ENCODE results near the gene ADAT2. TPM values are rescaled to one million over a fixed set of nuclear protein-coding genes. Genes with fewer than 3 reads are reported as not detected.
A peak's percentile ranks its signal among the peaks of the same experiment; 100 is the strongest.

ADAT2 gene
- total RNA-seq, 1 experiment from 2014 or later = 5.3 TPM

DNA sequence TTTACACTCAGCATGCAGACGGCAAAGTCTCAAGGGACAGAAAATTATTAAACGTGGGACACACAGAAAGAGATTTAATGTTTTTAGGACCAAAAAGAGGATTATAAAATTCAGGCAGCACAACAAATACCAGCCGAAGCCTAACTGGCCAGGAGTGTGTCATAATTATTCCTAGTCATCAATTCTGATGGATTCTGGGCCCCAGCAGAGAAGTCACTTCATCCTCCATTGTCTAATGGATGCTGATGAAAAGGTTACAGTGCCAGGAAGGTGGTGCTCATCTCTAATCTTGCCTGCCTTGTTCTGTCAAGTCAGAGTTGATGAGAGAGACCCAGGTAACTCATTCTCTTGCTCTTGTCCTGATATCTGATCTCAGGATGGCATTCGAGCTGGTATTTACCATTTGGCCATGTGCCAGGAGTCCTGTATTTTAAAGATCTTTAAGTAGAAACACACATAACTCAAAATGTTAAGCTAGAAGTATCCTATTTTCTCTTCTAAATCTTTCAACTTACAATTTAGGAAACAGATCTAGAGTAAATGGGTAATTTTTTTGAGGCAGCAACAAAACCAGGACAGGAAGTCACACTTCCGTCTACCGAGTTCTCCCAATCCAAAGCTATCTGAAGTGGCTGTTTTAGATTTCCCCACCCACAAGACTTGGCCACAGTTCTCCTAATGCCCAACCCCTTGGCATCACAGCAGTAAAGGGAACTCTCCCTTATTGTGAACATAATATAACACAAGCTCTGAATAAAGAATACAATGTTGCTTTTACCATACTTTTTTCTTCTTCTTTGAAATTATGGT, 50.0 kb downstream of the ADAT2 start:
- in situ Hi-C loops (cut with HindIII; ENCODE audit: low sequenced_read_pairs) = no loop called here

DNA sequence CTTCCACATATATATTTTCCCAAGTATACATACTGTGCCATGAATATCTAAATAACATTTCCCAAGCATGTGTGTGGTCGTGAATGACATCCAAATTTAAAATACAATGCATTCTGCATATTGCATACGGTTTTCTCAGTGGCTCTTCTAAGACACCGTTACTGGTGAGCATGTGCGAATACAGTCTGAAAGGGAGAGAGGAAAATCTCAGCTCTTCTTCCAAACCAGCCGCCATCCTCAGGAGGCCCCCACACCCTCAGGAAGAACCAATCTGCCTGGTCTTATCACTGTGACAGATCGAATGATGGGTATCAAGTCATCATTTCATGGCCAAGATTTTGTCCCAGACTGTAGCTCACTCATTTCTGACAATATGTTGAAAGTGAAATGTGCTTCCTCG, 50.7 kb downstream of the ADAT2 start:
- no peak for DNase-seq (ENCODE audit: low spot score)
- in situ Hi-C loops (cut with HindIII; ENCODE audit: low sequenced_read_pairs) = no loop called here

More for the DNA sequence above, 50.0 kb downstream of the ADAT2 start:
- peak; percentile 1 for DNase-seq (ENCODE audit: low spot score)

DNA sequence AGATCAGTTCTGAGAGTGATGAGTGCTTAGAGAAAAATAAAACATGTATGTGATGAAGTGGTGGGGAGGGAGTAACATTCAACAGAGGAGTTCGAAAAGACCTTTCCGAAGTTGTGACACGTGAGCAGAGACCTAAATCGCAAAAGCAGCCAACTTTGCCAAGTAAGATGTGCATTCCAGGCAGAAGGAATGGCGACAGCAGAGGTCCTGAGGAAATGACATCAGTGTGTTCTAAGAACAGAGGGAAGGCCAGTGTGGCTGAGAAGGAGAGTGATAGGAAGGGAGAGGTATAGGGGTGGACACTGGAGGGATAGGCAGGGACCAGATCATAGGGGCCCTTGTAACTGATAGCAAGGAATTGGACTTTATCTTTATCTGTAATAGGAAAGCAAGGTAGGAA, 51.3 kb downstream of the ADAT2 start:
- in situ Hi-C loops (cut with HindIII; ENCODE audit: low sequenced_read_pairs) = no loop called here
- DNase-seq (ENCODE audit: low spot score) = no peak

DNA sequence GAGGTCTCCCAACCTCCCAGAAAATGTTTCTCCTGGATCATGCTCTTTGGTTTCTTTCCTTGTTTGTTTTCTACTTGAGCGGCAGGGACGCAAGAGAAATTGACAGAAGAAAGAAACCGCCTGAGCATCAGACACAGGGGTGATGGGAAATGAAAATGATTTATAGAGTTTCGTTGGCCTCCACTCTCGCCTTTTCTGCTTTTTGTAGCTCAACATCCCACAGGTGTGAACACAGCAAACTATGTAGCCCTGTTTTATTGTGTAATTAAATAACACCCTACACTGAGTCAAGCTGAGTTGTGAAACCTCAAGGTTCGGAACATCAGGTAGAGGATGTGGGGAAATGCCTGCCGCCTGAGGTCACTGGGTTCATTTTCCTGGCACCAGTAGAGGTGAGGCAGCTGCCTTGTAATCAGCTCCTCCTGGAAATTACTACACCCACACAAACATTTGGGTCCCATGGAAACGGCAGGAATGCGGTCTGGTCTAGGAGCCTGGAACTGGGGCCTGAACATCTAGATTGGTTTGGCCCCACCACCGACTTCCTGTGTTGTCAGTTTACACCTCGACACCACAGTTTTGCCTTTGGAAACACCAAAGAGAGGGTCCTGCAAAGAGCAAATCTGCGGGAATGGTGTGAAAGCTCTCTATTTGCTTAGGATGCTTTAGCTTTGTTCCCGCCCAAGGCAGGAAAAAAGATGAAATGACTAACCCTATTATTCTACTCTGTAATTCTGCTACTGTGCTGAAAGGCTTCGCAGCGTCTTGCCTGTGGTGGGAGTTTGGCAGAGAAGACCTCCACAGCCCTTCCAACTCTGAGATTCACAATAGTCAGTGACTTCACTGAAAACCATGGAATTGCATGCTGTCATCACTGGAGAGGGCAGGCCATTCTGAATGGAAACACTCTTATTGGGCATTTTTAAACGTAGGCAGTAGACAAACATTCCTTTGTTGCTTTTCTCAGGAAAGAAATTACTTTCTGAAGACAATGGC, 53.0 kb downstream of the ADAT2 start:
- no peak for DNase-seq (ENCODE audit: low spot score)
- in situ Hi-C loops (cut with HindIII; ENCODE audit: low sequenced_read_pairs) = no loop called here

DNA sequence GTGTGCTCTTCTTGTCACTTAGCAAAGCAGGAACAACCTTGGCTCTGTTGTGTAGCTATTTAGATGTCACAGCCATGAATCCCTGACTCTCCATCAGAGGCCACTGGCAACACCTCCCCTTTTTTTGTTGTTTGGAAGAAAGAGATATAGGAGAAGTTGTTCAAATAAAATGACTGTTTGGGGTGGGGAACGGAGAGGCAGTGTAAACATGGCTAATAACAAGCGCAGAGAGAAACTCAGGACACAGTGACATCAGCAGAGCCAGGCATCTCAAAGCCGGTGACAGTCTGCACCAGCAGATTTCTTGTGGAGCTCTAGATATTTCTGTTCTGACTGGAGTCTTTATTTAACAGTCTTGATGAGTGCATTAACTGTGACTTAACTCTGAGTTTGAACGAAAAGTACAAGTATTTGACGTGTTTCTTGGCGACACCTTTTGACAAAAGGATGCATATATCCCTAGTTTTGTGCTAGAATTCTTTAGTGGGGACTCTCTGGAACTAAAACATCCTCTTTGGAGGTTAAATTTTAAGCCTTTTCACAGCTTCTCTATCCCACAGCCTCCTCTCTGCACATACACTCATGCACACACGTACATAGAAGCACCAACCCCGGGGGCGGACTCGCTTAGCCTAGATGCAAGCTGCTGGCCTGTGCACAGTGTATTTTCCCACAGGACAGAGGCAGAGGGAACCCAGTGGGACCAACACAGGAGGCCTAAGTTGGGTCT, 53.8 kb downstream of the ADAT2 start:
- in situ Hi-C loops (cut with HindIII; ENCODE audit: low sequenced_read_pairs) = no loop called here
- DNase-seq (ENCODE audit: low spot score) = no peak

DNA sequence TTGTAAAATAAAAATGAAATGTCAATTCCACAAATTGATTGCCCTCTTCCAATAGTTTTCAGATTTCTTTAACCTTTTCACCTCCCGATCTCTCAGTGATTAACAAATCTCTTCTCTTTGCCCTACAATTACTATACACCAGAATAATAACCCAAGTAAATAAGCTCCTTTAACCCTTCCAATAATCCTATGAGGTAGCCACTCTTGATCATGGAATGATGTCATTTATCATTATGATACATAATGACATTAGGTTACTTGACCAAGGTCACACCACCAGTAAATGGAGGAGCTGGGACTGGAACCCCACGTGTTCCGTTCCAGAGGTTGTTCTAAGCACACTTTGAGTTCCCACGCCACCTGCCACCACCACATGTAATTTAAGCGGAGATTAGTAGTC, 54.8 kb downstream of the ADAT2 start:
- in situ Hi-C loops (cut with HindIII; ENCODE audit: low sequenced_read_pairs) = no loop called here
- DNase-seq (ENCODE audit: low spot score) = no peak

DNA sequence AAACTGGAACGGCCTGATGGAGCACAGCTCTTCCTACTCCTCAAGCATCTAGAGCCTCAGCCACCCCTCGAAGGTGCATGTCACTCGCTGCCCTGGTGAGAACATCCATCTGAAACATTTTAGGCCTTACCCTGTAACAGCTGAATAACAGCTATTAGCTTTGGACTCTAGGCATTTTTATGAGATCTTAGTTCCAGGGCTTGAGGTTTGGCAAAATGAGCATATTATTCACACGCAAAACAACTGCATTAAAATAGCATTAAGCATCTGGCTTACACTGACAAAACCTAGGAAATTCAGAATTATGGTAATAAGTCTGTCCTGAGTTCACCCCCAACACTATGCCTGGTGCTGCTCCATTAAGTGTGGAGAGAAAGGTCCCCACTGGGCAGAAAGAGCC, 56.1 kb downstream of the ADAT2 start:
- in situ Hi-C loops (cut with HindIII; ENCODE audit: low sequenced_read_pairs) = no loop called here
- DNase-seq (ENCODE audit: low spot score) = no peak

DNA sequence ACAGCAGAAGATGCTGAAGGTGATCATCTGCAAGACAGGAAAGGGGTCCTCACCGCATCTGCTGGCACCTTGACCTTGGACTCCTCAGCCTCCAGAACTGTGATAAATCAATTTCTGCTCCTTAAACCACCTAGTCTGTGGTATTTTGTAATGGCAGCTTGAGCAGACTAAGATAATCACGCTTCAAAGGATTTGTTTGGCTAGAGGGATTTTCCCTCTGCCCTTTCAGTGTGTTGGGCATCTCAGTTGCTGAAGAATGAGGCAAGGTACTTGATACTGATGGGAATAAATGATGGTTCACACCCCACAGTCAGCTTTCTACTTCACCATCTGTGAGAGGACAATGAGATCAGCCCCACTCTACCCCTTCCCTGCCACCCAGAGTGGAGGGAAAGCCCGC, 60.2 kb downstream of the ADAT2 start:
- no peak for DNase-seq (ENCODE audit: low spot score)
- in situ Hi-C loops (cut with HindIII; ENCODE audit: low sequenced_read_pairs) = no loop called here

DNA sequence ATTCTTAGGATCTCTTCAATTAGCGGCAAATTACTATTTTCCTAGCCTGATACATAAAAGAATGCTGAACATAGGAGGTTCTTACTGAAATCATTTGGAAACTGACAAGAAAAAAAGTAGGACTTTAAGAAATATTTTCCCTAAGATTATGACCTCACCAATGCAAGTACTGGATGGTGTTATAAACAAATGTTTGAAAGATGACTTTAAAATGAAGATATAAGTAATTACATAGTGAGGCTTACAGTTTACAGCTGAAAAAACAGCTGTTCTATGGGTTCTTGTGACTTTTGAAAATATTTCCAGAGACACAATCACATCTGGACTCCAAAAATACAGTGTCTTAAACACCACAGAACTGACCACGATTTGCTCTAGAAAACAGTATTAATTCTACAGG, 64.9 kb downstream of the ADAT2 start:
- DNase-seq (ENCODE audit: low spot score) = no peak
- in situ Hi-C loops (cut with HindIII; ENCODE audit: low sequenced_read_pairs) = no loop called here

DNA sequence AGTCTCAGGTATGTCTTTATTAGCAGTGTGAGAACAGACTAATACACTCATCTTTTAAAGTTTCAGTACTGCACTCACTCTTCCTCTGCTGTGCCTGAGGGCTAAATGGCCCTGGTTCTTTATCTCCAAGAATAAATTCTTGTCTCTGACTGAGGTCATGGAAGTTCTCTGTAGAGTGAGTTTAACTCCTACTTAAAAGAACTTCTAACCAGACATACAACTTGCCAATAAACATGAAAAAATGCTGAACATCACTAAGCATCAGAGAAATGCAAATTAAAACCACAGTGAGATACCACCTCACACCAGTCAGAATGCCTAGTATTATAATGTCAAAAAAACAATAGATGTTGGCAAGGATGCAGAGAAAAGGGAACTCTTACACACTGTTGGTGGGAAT, 73.6 kb downstream of the ADAT2 start:
- in situ Hi-C loops (cut with HindIII; ENCODE audit: low sequenced_read_pairs) = no loop called here
- DNase-seq (ENCODE audit: low spot score) = no peak

DNA sequence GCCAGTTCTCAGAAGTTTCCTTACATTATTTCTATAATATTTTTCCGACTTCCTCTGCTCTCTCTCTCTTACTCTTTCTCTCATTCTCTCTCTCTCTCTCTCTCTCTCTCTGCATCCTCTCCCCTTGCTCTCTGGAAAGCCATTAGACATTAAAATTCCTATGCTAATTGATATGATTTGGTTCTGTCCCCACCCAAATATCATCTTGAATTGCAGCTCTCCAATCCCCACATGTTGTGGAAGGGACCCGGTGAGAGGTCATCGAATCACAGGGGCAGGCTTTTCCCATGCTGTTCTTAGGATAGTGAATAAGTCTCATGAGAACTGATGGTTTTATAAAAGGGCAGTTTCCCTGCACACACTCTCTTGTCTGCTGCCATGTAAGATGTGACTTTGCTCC, 74.1 kb downstream of the ADAT2 start:
- in situ Hi-C loops (cut with HindIII; ENCODE audit: low sequenced_read_pairs) = no loop called here
- DNase-seq (ENCODE audit: low spot score) = no peak

DNA sequence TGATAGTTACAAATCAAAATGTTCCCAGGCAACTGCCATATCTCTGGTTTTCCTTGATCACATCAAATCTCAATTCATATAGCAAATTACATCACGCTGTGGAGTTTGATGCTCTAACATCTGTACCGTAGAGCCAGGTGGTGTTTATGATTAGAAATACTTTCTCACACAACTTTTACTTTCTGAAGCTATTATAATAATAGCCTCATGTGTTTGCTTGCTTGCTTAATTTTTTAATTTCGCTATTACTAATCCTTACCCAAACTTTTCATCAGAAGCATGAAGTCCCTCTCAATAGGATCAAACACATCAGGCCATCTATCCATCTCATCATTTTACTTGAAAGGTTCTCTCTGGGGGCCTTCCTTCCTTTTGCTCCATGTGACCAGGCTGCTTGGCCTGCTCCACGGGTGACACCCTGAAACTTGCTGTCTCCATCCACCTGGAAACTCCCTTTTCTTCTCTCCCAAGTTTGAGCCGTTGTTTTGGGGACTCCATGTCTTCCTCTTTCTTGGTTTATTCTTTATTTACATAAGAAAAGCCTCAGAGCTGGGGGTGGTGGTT, 75.4 kb downstream of the ADAT2 start:
- in situ Hi-C loops (cut with HindIII; ENCODE audit: low sequenced_read_pairs) = no loop called here

DNA sequence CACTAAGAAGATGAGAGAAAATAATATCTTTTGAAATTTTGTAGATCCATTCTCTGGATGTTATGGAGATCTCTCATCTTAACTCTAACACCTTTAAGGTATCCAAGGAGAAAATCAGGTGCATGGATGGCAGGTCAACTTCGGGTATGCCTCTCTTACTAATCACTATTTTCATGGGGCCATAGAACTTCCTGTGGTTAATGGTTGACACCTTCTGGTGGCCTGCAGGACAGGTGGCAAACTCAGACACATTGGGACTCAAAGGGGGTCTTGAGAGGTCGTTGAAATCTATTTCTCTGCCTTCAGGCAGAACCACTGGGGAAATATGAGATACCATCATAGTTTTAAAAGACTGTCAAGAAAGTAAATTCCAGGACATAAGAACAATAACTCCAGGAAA, 76.5 kb downstream of the ADAT2 start:
- no peak for DNase-seq (ENCODE audit: low spot score)
- in situ Hi-C loops (cut with HindIII; ENCODE audit: low sequenced_read_pairs) = no loop called here

More for the DNA sequence above, 75.4 kb downstream of the ADAT2 start:
- DNase-seq (ENCODE audit: low spot score) = no peak

Other genes with a start within 250 kb of the ADAT2 start
- gene PEX3, start 110 bp upstream of the ADAT2 start, total RNA-seq (2014; rRNA removed; shearing (Covaris generic)) = 11.0 and 13.4 TPM in 2 replicates
- 54.2 and 54.7 TPM in 2 replicates for gene FUCA2, start 61.0 kb upstream of the ADAT2 start, total RNA-seq (2014; rRNA removed; shearing (Covaris generic))
- 61.3 and 98.1 TPM in 2 replicates for gene PHACTR2, start 227.3 kb upstream of the ADAT2 start, total RNA-seq (2014; rRNA removed; shearing (Covaris generic))